DMS153 treated with DMSO at 0.1 percent for 48 hours (cell line): ENCODE measurements around the gene FAM72D.
"Not testable (repeated sequence)": the region's sequence is repeated elsewhere in the genome, so short reads cannot be mapped to it uniquely, and the experiment has no call there.

Source experiments
- DNase-seq: peaks from one replicate; lab custom pipeline; 2025; ENCODE audit not compliant: unreplicated experiment; lab: John Stamatoyannopoulos, UW

Gene FAM72D

GRCh38 chr1:145095284-145096057, at the start of gene FAM72D, which contains the start of gene SRGAP2B:
Gene FAM72D, plus strand, starts transcription at chr1:145095974. Its CDS starts 874 bp downstream, at chr1:145096848.
Gene SRGAP2B, minus strand, starts transcription at chr1:145095328. Its CDS starts 2,427 bp downstream, at chr1:145092901.
- DNase-seq = not testable (repeated sequence)

- not testable (repeated sequence) for DNase-seq
Observed at GRCh38 chr1:145047553-145047952, 48.2 kb upstream of the FAM72D start.

GRCh38 chr1:145048181-145048856, 47.5 kb upstream of the FAM72D start:
- DNase-seq = not testable (repeated sequence)

GRCh38 chr1:145052019-145052776, 43.6 kb upstream of the FAM72D start:
- DNase-seq = not testable (repeated sequence)

GRCh38 chr1:145053428-145053827, 42.3 kb upstream of the FAM72D start:
- DNase-seq = not testable (repeated sequence)

GRCh38 chr1:145055217-145055760, 40.5 kb upstream of the FAM72D start:
- DNase-seq = not testable (repeated sequence)

GRCh38 chr1:145058184-145058583, 37.6 kb upstream of the FAM72D start:
- DNase-seq = not testable (repeated sequence)

GRCh38 chr1:145063285-145063684, 32.5 kb upstream of the FAM72D start:
- not testable (repeated sequence) for DNase-seq

- not testable (repeated sequence) for DNase-seq
Observed at GRCh38 chr1:145063941-145064648, 31.7 kb upstream of the FAM72D start.

GRCh38 chr1:145065194-145065826, 30.5 kb upstream of the FAM72D start:
- DNase-seq = not testable (repeated sequence)

GRCh38 chr1:145066486-145066885, 29.3 kb upstream of the FAM72D start:
- not testable (repeated sequence) for DNase-seq

- DNase-seq = not testable (repeated sequence)
Observed at GRCh38 chr1:145071569-145071968, 24.2 kb upstream of the FAM72D start.

- not testable (repeated sequence) for DNase-seq
Observed at GRCh38 chr1:145074021-145074559, 21.7 kb upstream of the FAM72D start.

GRCh38 chr1:145076877-145077276, 18.9 kb upstream of the FAM72D start:
- DNase-seq = not testable (repeated sequence)

GRCh38 chr1:145077872-145078786, 17.6 kb upstream of the FAM72D start:
- DNase-seq = not testable (repeated sequence)

GRCh38 chr1:145078787-145079370, 16.9 kb upstream of the FAM72D start:
- not testable (repeated sequence) for DNase-seq

GRCh38 chr1:145079737-145080136, 16.0 kb upstream of the FAM72D start:
- DNase-seq = not testable (repeated sequence)

- DNase-seq = not testable (repeated sequence)
Observed at GRCh38 chr1:145080193-145080592, 15.6 kb upstream of the FAM72D start.
